T follicular helper cell (primary cell): ENCODE measurements around the gene RNF145.

Source experiments
- DNase-seq: peaks from one replicate; pipeline ENCODE4 v3.0.0-alpha.2; 2020; ENCODE audit warnings: low read depth

RNF145 gene

DNA sequence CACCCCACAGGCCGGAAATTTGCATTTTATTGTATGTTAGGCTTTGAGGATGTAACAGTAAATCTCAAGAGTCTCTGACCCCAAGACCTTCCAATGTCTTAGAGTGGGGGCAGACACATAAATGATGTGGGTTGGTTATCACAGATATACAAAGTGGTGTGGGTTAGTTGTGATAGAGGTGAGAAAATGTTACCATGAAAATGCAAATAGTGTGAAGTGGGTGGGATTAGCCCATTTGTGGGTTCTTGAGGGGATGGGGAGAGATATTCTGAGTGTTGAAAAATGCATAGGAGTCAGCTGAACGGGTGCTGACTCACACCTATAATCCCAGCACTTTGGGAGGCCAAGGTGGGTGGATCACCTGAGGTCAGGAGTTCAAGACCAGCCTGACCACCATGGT is 7.9 kb upstream of the RNF145 start:
- no peak for DNase-seq

DNA sequence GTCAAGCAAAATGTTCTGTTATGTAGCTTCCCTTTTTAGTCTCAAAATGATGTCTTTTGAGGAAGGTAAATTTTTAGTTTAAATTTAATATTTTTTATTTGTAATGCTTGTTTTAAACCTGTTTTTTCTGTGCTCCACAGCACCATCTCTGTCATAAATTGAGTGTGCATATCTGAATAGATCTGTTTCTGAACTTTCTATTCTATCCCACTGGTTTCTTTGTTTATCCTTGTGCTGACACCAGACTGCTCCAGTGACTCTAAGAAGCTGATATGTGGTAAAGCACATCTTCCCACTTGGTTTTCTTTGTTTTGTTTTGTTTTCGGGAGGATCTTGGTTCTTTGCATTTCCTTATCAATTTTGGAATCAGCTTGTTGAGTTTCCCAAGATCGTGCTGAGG is 7.1 kb upstream of the RNF145 start:
- no peak for DNase-seq

DNA sequence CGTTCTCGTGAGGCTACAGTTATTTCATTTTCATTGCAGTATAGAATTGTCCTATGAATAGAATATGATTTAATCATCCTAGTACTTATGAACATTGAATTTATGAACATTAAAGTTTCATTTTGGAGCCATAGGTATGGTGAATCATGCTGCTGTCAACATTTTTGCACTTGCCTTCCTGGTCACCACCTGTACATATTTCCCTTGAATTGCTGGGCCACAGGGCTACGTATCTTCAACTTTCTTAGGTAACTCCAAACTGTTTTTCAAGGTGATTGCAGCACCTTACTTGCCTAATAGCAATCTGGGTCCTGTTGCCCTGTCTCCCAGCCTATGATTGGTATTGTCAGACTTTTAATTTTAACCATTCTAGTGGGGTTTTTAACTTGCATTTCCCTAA is 6.5 kb upstream of the RNF145 start:
- no peak for DNase-seq

DNA sequence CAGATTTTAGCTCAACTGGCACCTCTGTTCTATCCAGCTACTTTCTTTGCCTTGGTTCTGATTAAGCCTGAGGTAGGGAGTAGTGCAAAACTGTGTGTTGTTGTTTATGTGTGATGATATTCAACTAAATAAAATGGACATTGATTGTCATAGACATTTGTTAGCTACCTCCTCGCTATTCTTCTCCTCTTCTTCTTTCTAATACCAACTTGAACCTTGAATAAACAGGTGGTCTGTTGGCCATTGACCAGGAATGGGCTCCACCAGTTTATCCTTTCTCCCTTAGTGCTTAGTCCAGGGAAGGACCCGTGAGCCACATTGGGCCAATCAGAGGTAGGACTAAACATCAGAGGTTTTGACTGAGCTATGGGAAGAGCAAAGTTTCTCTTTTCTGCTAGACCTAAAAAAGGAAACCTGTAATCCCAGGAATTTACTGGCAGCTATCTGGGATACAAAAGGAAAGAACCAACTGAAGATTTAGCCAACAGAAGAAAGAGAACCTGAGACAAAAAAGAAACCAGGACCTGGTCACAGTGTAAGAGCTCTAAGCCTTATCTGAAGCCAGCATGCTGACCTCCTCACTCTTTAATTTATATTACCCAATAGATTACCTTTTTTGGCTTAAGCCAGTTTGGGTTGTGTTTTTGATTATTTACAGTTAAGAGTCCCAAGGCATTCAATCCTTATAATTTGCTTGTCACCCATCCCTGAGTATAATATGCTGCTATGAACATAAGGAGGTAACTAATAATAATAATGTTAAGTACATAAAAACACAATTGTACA is 5.3 kb upstream of the RNF145 start:
- DNase-seq = no peak

DNA sequence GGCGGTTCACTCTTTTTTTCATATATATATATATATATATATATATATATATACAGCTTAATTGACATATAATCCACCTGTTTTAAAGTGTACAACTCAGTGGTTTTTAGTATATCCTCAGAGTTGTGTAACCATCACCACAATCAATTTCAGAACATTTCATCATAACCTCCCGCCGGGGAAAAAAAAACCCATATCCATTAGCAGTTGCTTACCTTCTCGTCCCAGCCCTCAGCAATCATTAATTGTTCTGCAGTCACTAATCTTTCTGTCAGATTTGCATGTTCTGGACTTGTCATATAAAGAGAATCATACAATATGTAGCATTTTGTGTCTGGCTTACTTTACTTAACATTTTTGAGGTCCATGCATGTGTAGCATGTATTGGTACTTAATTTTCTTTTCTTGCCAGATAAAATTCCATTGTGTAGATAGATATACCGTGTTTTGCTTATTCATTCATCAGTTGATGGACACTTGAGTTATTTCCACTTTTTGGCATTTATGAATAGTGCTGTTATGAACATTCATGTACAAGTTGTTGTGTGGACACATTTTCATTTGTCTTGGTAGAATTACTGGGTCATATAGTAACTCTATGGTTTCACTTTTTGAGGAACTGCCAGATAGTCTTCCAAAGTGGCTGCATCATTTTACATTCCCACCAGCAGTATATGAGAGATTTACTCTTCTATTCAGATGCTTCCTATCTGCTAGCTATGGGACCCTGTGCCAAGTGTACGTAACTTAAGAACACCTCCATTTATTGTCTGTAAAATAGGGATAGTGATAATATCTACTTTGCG is 3.5 kb upstream of the RNF145 start:
- DNase-seq = no peak

DNA sequence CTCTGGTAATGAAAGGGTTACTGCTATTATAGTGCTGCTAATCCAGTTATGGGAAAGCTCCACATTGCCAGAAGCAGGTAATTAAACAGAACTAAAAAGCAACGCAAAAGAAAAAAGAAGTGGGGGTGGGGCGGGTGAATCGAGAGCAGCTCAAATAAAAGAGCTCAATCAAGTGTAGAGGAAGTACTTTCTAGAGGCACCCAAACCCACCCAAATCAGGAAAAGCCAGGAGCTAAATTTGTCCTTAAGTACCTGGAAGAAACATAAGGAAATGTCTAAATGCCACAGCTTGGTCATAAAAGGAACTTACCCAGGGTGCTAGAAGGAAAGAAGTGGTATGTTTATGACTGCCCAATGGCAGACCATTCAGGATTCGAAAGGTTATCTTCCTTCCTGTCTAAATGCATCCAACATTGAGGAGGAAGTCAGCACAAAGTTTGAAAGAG is 2.4 kb upstream of the RNF145 start:
- DNase-seq = no peak

DNA sequence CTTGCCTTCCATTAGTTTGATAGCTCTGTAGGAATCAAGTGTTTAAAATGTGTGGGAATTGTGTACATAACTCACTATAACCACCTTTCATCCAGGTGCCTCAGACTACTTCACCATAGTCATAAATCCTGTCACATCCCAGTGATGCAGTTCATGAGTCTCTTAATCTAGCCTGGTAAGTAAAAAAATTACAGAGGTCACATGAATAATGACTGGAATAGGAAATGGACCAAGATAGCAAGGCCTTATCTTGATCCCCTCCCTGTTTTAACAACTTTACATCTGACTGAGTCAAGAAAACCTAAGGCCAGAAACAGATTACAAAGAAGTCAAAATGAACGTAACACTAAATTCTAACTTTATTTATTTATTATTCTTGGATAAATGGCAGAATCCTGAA is 1.5 kb upstream of the RNF145 start:
- no peak for DNase-seq

DNA sequence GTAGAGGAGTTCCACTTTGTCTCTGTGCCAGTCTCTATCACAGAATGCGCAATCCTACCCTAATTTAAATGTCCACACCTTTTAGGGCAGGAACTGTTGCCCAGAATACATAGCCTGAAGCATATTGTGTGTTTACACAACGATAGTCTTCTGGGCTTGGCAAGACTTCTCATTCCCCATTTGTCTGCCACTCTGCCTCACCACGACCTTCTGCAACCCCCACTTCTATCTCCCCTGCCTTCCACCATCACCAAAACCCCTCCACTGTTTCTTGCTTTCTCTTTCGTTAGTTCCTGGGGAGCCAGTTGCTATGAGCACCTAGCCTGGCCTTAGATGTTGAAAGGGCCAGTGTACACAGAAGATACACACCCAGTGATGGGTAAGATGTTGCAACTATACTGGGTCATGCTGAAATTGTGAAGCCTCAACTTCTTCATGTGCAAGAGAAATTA is 883 bp upstream of the RNF145 start:
- DNase-seq = no peak

DNA sequence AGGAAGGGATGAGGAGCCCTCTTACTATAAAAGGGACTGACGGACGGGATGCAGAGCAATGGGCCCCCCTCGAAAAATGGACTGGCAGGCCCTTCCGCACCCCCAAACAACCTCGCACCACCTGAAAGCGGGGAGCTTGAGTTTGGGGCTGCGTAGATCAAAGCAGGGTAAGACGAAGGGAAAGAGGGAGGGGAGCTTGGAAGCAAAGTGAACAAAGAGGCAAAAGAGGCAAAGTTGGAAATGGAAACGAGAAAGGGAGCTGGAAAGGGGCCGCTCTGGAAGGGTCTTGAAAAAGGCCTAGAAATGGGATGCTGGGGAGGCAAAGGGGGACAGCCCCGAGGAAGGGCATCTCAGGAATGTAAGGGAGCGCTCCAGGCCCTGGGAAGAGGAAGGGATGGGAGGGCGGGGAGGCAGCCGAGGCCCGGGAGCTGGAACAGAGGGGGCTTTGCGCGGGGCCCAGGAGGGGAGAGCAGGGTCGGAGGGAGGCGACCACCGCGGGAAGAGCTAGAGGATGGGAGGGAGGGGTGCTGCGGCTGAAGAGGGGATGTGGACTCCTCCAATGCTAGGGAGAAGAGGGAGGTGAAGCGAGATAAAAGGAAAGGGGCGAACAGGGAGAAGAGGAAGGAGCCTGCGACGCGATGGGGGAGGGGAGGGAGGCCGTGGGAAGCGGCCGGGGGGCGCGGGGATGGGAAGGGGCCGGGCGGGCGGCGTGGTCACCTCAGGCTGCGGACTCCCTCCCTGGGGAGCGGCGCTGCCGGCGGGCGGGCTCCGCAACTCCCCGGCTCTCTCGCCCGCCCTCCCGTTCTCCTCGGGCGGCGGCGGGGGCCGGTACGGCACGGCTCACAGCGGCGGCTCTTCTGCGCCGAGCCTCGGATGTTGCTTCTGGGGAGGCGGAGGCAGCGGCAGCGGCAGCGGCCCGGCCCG is 577 bp downstream of the RNF145 start:
- peak; percentile 1 for DNase-seq

DNA sequence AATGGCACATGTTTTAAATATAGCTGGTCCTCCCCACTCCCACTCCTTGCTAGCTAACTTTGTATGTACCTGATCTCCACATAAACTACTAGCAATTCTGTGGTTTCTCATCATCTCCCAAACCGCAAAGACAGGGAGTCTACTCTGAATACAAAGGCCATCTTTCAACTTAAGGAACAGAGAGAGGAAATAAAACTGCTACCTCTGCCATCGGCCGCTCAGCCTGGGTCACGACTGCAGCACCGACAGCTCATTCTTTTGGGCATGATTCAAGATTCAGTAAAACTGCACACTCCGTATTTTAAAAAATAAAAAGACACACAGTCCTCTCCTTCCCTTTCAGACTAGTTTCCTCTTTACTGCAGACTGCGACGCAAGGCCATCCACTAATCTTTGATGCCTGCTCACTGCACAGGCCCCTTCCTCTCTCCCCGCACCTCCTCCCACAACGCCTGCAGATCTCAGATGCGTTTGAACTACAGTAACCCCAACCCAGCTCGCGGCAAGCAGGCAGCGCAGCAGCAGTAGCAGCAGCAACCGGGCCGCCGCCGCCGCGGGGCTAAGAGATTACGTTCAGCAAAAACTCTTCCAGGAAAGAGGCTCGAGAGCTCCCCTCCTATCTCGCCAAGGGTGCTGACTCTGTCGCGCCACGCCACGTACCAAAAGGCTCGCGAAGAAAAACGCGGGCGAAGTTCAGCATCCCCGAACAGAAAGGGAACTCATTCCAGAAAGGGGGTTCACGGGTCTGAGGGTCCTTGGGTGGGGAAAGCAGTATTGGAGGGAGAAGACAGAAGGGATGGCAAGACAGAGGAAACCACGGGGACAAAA is 1.5 kb downstream of the RNF145 start:
- peak; percentile 78 for DNase-seq

DNA sequence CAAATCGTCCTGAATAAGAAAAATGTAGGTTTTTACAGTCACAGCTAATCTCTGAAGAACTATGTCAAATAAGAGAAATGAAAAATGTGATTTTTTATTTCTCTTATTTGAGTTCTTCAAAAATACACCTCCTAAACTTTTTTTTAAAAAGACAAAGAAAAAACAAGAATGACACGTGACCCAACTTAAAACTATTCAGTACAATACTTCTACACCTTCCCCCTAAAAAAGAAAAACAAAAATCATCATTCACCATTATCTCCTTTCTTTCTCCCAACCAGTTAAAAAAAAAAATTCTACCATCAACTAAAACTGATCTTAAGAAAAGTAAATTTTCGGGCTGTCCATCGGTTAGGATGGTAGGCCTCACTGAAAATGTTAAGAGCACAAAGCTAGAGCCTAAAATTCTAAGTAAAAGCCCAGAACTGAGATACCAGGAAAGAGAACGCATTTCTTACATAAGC is 2.1 kb downstream of the RNF145 start:
- DNase-seq = no peak

DNA sequence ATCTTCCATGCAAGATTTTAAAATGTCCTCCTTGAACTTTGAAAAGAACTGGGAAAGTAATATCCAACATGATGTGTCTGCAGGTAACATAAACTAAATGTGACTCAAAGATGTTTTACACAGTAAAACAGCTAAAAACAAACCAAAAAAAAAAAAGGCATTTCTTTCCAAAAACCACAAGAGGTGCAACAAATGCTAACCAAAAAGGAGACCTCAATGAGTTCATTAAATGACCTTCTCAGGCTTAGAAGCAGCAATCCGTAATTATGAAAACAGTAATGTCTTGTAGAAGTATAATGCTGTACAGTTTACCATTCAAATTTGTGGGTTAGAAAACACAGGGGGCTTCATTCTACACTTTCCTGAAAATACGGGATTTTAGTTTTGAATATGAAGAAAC is 2.5 kb downstream of the RNF145 start:
- no peak for DNase-seq

DNA sequence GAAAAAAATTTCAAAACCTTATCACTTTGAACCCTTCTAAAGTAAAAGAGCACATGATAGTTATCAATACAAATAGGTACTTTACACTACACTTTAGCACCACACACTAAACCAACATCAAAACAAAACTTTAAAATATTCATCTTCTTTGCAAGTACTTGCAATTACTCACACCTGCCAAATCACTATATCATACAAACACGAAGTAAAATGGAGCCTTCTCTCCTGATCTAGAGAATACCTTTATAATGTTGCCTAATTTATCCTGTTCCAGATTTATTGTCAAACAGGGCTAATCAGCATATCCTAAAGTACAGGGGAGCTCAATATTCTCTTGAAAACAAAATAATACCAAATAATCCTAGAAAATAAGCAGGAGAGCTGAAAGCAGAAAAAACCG is 3.0 kb downstream of the RNF145 start:
- no peak for DNase-seq

DNA sequence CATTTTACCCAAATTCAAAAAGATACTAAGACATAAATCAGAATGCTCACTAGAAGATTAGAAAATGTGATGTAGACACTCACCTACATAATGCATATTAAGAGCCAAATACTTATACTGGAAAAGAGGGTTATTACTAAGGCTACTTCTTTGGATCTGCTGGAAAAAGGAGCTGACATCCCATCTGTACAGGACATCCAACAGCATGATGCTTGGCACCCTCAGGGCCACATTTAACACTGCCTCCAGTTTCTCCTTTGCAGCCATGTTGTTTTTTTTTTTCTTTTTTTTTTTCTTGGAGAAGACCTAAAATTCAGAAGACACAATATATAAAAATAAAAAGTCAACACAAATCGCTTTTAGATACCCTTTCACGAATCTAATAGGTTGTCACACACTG is 6.0 kb downstream of the RNF145 start:
- DNase-seq = no peak

DNA sequence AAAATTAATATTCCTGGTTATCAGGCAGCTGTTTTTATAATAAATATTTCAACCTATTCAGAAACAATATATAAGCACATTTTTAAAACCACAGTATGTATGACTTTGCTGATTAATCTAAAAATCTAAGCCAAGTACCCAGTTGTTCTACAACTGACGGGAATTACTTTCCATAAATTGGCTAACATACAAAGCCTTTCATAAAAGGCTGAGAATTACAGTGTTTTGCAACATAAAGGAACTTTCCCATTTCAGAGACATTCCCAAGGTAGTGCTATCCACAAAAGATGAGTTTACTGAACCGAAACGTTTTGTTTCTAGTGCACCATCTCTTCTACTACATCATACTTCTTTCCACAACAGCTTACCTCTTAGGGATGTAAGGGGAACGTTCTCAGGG is 7.2 kb downstream of the RNF145 start:
- DNase-seq = no peak

DNA sequence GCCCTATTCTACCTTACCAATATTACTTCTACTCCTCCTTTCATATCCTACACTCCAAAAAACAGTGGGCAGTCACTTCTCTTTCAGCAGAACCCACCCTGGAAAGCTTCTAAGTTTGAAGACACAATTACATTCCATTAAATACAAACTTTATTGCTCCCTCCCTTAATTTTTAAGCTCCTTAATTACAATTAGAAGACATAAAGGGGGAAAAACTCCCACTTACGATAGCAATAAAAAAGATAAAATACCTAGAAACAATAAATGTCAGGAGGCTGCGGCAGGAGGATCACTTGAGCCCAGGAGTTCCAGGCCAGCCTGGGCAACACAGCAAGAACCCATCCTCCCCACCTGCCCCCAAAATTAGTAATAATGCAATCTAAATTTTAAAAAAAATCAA is 9.6 kb downstream of the RNF145 start:
- no peak for DNase-seq

DNA sequence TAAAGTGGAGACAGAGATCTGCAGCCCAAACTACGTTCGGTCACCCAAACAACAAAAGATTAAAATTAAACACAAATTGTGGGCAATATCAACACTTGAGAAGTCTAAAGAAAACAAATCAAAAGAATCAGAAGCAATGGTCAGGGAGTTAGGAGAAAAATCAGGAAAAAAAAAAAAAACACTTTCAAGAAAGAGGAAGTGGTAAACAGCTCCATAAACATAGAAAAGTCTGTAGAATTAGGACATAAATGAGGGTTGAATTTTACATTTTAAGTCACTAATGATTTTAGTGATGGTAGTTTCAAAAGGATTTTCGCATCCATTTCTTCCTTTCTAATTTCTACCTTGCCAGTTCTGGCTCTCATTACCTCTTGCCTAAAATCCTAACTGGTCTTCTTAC is 10.1 kb downstream of the RNF145 start:
- DNase-seq = no peak

DNA sequence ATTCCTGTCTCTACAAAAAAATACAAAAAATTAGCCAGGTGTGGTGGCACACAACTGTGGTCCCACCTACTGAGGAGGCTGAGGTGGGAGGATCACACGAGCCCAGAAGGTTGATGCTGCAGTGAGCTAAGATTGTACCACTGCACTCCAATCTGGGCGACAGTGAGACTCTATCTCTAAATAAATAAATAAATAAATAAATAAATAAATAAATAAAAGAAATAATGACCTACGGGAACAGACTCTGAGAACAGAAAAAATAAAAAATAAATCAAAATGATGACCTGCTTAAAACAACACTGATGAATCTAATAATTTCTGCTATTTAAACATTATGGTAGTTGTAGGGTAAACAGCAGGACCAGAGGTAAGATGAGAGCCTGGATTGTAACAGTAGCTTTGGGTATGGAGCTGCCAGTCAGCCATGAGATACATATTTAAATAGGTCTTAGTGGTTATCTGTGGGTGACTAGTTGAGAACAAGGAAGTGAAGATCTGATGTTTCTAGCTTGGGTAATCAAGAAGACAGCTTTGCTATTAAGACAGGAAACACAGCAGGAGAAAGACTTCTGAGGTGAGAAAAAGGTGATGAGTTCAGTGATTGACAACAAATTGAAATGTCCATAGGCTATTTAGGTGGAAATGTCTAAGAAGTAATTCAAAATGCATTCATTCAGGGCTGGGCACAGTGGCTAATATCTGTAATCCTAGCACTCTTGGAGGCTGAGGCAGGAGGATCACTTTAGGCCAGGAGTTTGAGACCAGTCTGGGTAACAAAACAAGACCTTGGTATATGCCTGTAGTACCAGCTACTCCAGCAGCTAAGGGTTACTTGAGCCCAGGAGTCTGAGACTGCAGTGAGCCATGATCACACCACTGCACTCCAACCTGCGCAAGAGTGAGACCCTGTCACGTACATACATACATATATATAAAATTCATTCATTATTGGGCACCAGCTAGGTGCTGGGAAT is 11.0 kb downstream of the RNF145 start:
- no peak for DNase-seq

DNA sequence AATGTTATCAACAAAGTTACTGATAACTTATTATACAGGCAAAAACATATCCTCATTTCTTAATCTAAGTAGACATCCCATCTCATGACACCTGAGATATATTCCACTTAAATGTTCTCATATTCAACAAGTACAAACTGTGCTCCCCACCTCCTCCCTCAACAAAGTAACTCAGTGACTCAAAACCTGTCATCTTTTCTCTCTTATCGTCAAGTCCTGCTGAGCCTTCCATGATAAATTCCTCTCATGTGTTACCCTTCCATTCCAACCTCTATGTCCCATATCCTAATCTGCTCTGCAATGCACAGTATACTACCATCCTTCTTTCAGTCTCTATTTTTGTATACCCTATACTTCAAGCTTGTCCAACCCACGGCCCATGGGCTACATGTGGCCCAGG is 13.6 kb downstream of the RNF145 start:
- no peak for DNase-seq

DNA sequence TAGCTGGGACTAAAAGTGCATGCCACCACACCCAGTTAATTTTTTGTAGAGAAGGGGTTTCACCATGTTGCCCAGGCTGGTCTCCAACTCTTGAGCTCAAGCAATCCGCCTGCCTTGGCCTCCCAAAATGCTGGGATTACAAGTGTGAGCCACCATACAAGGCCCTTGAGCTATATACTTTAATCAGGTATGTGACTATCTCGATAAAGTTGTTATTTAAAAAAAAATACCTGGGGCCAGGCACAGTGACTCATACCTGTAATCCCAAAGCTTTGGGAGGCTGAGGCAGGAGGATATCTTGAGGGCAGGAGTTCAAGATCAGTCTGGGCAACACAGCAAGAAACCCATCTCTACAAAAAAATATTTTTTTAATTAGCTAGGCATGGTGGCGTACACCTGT is 19.2 kb downstream of the RNF145 start:
- DNase-seq = no peak
